A673 (cell line): Measurements from ENCODE around the gene GALNT10.

Experiments
- EZH2 ChIP-seq: fragments of 200-600 bp; sonication (generic); IDR thresholded peaks from 2 replicates; pipeline ENCODE4 v1.6.1; 2017; ENCODE audit warnings: borderline replicate concordance, low read depth, mild to moderate bottlenecking, mixed read lengths, antibody characterized with exemption, low read length; ENCODE audit not compliant: poor library complexity, severe bottlenecking
- TF ChIP-seq, protein P1 (sequence below): fragments of 300-800, 200-600 bp; sonication (generic); conservative IDR thresholded peaks from 2 replicates; pipeline ENCODE4 v1.5.1; 2017; ENCODE audit warnings: low read depth, mild to moderate bottlenecking, antibody characterized with exemption, low read length, moderate library complexity, mixed read lengths

DNA sequence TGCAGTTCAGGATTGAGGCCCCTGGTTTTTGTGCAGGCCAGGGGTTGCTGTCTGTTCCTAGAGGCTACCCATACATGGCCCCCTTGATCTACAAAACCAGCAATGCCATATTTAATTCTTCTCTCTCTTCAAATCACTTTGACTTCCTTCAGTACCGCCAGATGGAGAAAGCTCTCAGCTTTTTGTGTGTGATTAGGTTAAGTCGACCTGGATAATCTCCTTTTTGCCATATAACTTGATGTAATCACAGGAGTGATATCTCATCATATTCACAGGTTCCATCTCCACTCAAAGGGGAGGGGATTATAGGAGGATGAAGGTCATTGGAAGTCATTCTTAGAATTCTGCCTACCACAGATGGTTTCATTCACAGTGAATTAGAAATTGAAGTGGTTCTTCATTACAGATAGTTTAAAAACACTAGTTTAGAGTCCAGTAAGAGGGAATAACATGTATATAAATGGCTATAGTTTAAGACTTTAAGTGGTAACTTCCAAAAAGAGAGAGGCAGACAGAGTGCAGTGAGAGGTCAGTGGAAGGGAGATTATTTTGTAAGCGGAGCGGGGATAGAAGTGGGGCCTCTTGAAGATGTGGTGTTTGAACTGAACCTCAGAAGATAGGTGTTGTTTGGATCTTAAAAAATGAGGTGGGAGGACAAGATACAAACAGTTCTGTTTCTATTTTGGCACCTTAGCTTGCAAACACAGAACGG is 85.9 kb downstream of the GALNT10 start:
- TF ChIP-seq, protein P1, sequence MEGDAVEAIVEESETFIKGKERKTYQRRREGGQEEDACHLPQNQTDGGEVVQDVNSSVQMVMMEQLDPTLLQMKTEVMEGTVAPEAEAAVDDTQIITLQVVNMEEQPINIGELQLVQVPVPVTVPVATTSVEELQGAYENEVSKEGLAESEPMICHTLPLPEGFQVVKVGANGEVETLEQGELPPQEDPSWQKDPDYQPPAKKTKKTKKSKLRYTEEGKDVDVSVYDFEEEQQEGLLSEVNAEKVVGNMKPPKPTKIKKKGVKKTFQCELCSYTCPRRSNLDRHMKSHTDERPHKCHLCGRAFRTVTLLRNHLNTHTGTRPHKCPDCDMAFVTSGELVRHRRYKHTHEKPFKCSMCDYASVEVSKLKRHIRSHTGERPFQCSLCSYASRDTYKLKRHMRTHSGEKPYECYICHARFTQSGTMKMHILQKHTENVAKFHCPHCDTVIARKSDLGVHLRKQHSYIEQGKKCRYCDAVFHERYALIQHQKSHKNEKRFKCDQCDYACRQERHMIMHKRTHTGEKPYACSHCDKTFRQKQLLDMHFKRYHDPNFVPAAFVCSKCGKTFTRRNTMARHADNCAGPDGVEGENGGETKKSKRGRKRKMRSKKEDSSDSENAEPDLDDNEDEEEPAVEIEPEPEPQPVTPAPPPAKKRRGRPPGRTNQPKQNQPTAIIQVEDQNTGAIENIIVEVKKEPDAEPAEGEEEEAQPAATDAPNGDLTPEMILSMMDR: no peak
- no peak for TF ChIP-seq EZH2
